Neuronal stem cell (in vitro differentiated cells): Measurements from ENCODE around the gene GRM8.

Source experiments
- DNase-seq: peaks from one replicate; pipeline ENCODE4 v3.0.0-alpha.2; 2013; ENCODE audit warnings: low spot score
- H2AFZ ChIP-seq: one replicate; pipeline ENCODE4 v1.6.1; 2013; ENCODE audit warnings: mild to moderate bottlenecking, low read length, inconsistent platforms
- H2AK5ac ChIP-seq: 2 replicates; pipeline ENCODE4 v1.6.1; 2013; ENCODE audit warnings: low read depth, mild to moderate bottlenecking, inconsistent platforms, low read length, moderate library complexity, mixed read lengths
- H2BK120ac ChIP-seq: 2 replicates; pipeline ENCODE4 v1.6.1; 2013; ENCODE audit warnings: low read depth, mild to moderate bottlenecking, inconsistent platforms, low read length, moderate library complexity, mixed read lengths
- H2BK12ac ChIP-seq: one replicate; pipeline ENCODE4 v1.6.1; 2013; ENCODE audit warnings: low read length, inconsistent platforms
- H2BK15ac ChIP-seq: 2 replicates; pipeline ENCODE4 v1.6.1; 2013; ENCODE audit warnings: mild to moderate bottlenecking, low read length, inconsistent platforms, mixed read lengths
- H2BK5ac ChIP-seq: one replicate; pipeline ENCODE4 v1.6.1; 2013; ENCODE audit warnings: inconsistent platforms, mild to moderate bottlenecking, low read length, moderate library complexity
- H3K14ac ChIP-seq: one replicate; pipeline ENCODE4 v1.6.1; 2013; ENCODE audit warnings: low read length, inconsistent platforms
- H3K18ac ChIP-seq: 2 replicates; pipeline ENCODE4 v1.6.1; 2013; ENCODE audit warnings: low read length, inconsistent platforms
- H3K23ac ChIP-seq: 2 replicates; pipeline ENCODE4 v1.6.1; 2013; ENCODE audit warnings: low read depth, mild to moderate bottlenecking, mixed read lengths, low read length, inconsistent platforms; ENCODE audit not compliant: poor library complexity
- H3K27ac ChIP-seq: replicated peaks from 3 replicates; pipeline ENCODE4 v1.5.1; 2013; ENCODE audit warnings: low read length, inconsistent platforms
- H3K27me3 ChIP-seq, 3 experiments: 2 replicates each; pipeline ENCODE4 v1.6.1; 2013; ENCODE audit warnings: low read length in 3 of 3, mild to moderate bottlenecking in 2 of 3, inconsistent platforms in 1 of 3, low read depth in 1 of 3, mixed read lengths in 1 of 3, moderate library complexity in 1 of 3; ENCODE audit not compliant: control insufficient read depth in 3 of 3, insufficient read depth in 3 of 3
- H3K36me3 ChIP-seq, 2 donors: replicated peaks in 1 of 2; 2 replicates each; pipeline ENCODE4 v1.6.1; 2013; ENCODE audit warnings: low read length in 2 of 2; ENCODE audit not compliant: control insufficient read depth in 2 of 2, insufficient read depth in 2 of 2
- H3K4ac ChIP-seq: 2 replicates; pipeline ENCODE4 v1.6.1; 2013; ENCODE audit warnings: inconsistent platforms, mild to moderate bottlenecking, low read length, moderate library complexity
- H3K4me1 ChIP-seq, 2 donors: 1 replicate in 1 of 2; 2 replicates in 1 of 2; pipeline ENCODE4 v1.6.1; 2013; ENCODE audit warnings: low read length in 2 of 2, low read depth in 1 of 2; ENCODE audit not compliant: control insufficient read depth in 2 of 2, insufficient read depth in 1 of 2
- H3K4me2 ChIP-seq: one replicate; pipeline ENCODE4 v1.6.1; 2013; ENCODE audit warnings: mild to moderate bottlenecking, low read length, inconsistent platforms; ENCODE audit not compliant: insufficient read depth, poor library complexity, severe bottlenecking
- H3K4me3 ChIP-seq, 2 donors: 2 replicates each; pipeline ENCODE4 v1.5.1; 2013; ENCODE audit warnings: low read length in 2 of 2, mild to moderate bottlenecking in 2 of 2, inconsistent platforms in 1 of 2, moderate library complexity in 1 of 2
- H3K79me1 ChIP-seq: one replicate; pipeline ENCODE4 v1.6.1; 2013; ENCODE audit warnings: low read depth, mild to moderate bottlenecking, inconsistent platforms, low read length, moderate library complexity
- H3K9ac ChIP-seq: one replicate; pipeline ENCODE4 v1.6.1; 2013; ENCODE audit warnings: mild to moderate bottlenecking, low read depth, low read length, inconsistent platforms; ENCODE audit not compliant: poor library complexity
- H3K9me3 ChIP-seq, 2 donors: replicated peaks in 1 of 2; 2 replicates each; pipeline versions ENCODE3 to v1.6.1; 2013; ENCODE audit warnings: low read length in 2 of 2, mild to moderate bottlenecking in 2 of 2, inconsistent platforms in 1 of 2, low read depth in 1 of 2, mixed read lengths in 1 of 2, moderate library complexity in 1 of 2; ENCODE audit not compliant: control insufficient read depth in 2 of 2, insufficient read depth in 1 of 2
- H4K8ac ChIP-seq: one replicate; pipeline ENCODE4 v1.6.1; 2013; ENCODE audit warnings: low read depth, mild to moderate bottlenecking, inconsistent platforms, low read length, moderate library complexity
- H4K91ac ChIP-seq: one replicate; pipeline ENCODE4 v1.6.1; 2013; ENCODE audit warnings: low read length, low read depth, mild to moderate bottlenecking, inconsistent platforms; ENCODE audit not compliant: poor library complexity
- WGBS, 2 donors: extraction: QIAGEN DNeasy Blood & Tissue Kit; methylation state at CpG; one replicate each; pipeline ENCODE4 v1.1.7; 2013; ENCODE audit warnings: missing lambda C conversion rate in 2 of 2, mixed read lengths in 1 of 2; ENCODE audit not compliant: insufficient read length in 2 of 2, insufficient replicate concordance in 1 of 2; ENCODE audit errors: extremely low coverage in 2 of 2; 5-methylcytosine and 5-hydroxymethylcytosine counted together

The GRM8 gene

GRCh38 chr7:127245607-127246006 lies 7.1 kb downstream of the GRM8 start:
- no peaks in the 10 kb centered on the region for H3K4me1 ChIP-seq
- no peak overlapping the region for H2AFZ ChIP-seq
- no peak overlapping the region for H3K23ac ChIP-seq
- no peaks in the 10 kb centered on the region for H3K9me3 ChIP-seq
- no peak overlapping the region for H3K9ac ChIP-seq
- H3K27me3 ChIP-seq = peaks cover 0 to 53% (median 11%) of the 10 kb centered on the region in 3 experiments
- no peak overlapping the region for H3K27ac ChIP-seq
- H2BK5ac ChIP-seq = no peak overlapping the region
- H3K4me3 ChIP-seq = no peak overlapping the region
- no peak overlapping the region for H4K8ac ChIP-seq
- no peak overlapping the region for H3K18ac ChIP-seq
- no peaks in the 10 kb centered on the region for H3K79me1 ChIP-seq
- no peak for DNase-seq
- no peak overlapping the region for H3K14ac ChIP-seq
- no peaks in the 10 kb centered on the region for H3K36me3 ChIP-seq
- no peak overlapping the region for H3K4ac ChIP-seq
- no peak overlapping the region for H3K4me2 ChIP-seq
- no peak overlapping the region for H2AK5ac ChIP-seq
- no peak overlapping the region for H4K91ac ChIP-seq
- H2BK15ac ChIP-seq = no peak overlapping the region
- no CpG with 5 or more reads among the region's 1 CpG for WGBS, 2 donors
- H2BK12ac ChIP-seq = no peak overlapping the region
- no peak overlapping the region for H2BK120ac ChIP-seq

GRCh38 chr7:127245002-127245401 lies 7.7 kb downstream of the GRM8 start:
- Histone ChIP-seq H3K14ac (no peak overlapping the region), H3K4me2 (no peak overlapping the region), H3K23ac (no peak overlapping the region), H3K4ac (no peak overlapping the region), H3K79me1 (no peaks in the 10 kb centered on the region), H3K36me3 (no peaks in the 10 kb centered on the region), H3K9me3 (no peaks in the 10 kb centered on the region), H3K27ac (no peak overlapping the region), H4K8ac (no peak overlapping the region), H2BK5ac (no peak overlapping the region), H3K9ac (no peak overlapping the region), H3K4me3 (no peak overlapping the region), H2BK12ac (no peak overlapping the region), H2AK5ac (no peak overlapping the region), H2BK15ac (no peak overlapping the region), H3K27me3 (peaks cover 0 to 47% (median 5%) of the 10 kb centered on the region in 3 experiments), H4K91ac (no peak overlapping the region), H3K18ac (no peak overlapping the region), H2AFZ (no peak overlapping the region), H3K4me1 (no peaks in the 10 kb centered on the region), H2BK120ac (no peak overlapping the region)
- no peak for DNase-seq
- WGBS, 2 donors = no CpG with 5 or more reads among the region's 3 CpGs

DNA sequence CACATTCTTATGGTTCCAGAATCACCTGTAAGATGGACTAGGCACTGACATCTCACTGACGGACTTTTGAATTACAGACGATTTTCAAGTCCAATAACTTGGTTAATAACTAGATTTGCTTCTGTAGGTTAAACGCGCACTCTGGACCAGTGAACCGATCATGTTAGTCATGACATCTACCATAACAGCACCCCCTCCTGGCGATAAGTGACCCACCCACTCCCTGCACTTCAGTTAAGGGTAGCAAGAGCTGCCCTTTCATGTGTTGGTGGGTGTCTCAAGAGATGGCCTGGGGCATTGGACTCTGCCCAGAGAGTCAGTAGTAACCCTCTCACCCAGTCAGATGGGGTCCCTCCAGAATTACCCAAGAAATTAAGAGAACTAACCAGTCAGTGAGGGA lies 12.9 kb downstream of the GRM8 start:
- no peaks in the 10 kb centered on the region for H3K27me3 ChIP-seq
- no CpG with 5 or more reads among the region's 6 CpGs for WGBS, 2 donors
- no peaks in the 10 kb centered on the region for H3K36me3 ChIP-seq
- no peak overlapping the region for H3K27ac ChIP-seq
- H2BK5ac ChIP-seq = no peak overlapping the region
- H2AK5ac ChIP-seq = no peak overlapping the region
- no peak overlapping the region for H2BK12ac ChIP-seq
- H3K4me1 ChIP-seq = no peaks in the 10 kb centered on the region
- H3K23ac ChIP-seq = no peak overlapping the region
- H2BK120ac ChIP-seq = no peak overlapping the region
- H4K8ac ChIP-seq = no peak overlapping the region
- H3K9ac ChIP-seq = no peak overlapping the region
- no peak overlapping the region for H3K18ac ChIP-seq
- no peak overlapping the region for H2AFZ ChIP-seq
- no peak for DNase-seq
- H3K4ac ChIP-seq = no peak overlapping the region
- H2BK15ac ChIP-seq = no peak overlapping the region
- no peak overlapping the region for H3K14ac ChIP-seq
- H4K91ac ChIP-seq = no peak overlapping the region
- H3K4me3 ChIP-seq = no peak overlapping the region
- no peaks in the 10 kb centered on the region for H3K9me3 ChIP-seq
- no peaks in the 10 kb centered on the region for H3K79me1 ChIP-seq
- H3K4me2 ChIP-seq = no peak overlapping the region

DNA sequence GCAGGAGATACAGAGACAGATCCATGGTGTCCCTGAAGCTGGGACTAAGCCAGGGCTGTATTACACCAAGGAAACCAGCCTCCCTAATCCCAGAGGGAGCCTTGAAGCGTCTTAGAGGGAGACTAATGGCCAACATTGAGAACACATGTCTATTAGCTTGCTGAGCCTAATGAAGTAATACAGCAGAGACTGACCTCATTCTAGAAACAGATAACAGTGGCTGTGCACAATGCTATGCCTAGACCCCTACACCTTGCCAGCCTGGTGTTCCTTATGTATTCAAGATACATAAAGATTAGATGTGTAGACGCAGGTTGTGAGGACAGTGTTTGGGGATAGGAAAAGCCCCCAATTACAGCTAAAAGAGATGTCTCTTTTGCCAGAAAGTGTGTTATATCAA lies 19.1 kb downstream of the GRM8 start:
- H3K27me3 ChIP-seq = no peaks in the 10 kb centered on the region
- no peak overlapping the region for H3K14ac ChIP-seq
- H2BK12ac ChIP-seq = no peak overlapping the region
- WGBS, 2 donors = no CpG with 5 or more reads among the region's 2 CpGs
- no peak overlapping the region for H3K9ac ChIP-seq
- H3K4me2 ChIP-seq = no peak overlapping the region
- no peak overlapping the region for H3K27ac ChIP-seq
- no peaks in the 10 kb centered on the region for H3K9me3 ChIP-seq
- no peaks in the 10 kb centered on the region for H3K36me3 ChIP-seq
- H3K4me3 ChIP-seq = no peak overlapping the region
- H3K4ac ChIP-seq = no peak overlapping the region
- no peaks in the 10 kb centered on the region for H3K4me1 ChIP-seq
- H2BK120ac ChIP-seq = no peak overlapping the region
- H2AK5ac ChIP-seq = no peak overlapping the region
- no peak overlapping the region for H2AFZ ChIP-seq
- no peak for DNase-seq
- no peak overlapping the region for H4K8ac ChIP-seq
- no peak overlapping the region for H4K91ac ChIP-seq
- H3K79me1 ChIP-seq = no peaks in the 10 kb centered on the region
- H3K18ac ChIP-seq = no peak overlapping the region
- H2BK15ac ChIP-seq = no peak overlapping the region
- no peak overlapping the region for H2BK5ac ChIP-seq
- H3K23ac ChIP-seq = no peak overlapping the region
